GM18951 (cell line): Measurements from ENCODE around the gene PITPNC1.
"Not testable (repeated sequence)": the region's sequence is repeated elsewhere in the genome, so short reads cannot be mapped to it uniquely, and the experiment has no call there.

Experiments used
- POLR2A ChIP-seq: IDR thresholded peaks from 4 replicates; pipeline ENCODE4 v1.6.1; 2011; ENCODE audit warnings: mild to moderate bottlenecking; ENCODE audit not compliant: insufficient read length, insufficient read depth; ENCODE audit errors: extremely low read depth
- in situ Hi-C: fragments of 300-500 bp; cut with MboI; formaldehyde crosslinking; loops from one replicate; pipeline ENCODE4 v1.12.0; 2022; ENCODE audit warnings: low sequenced_read_pairs, mixed read lengths, inconsistent platforms; ENCODE audit not compliant: unreplicated experiment

PITPNC1 gene

GRCh38 chr17:67639555-67639954 is 262.5 kb downstream of the PITPNC1 start:
- in situ Hi-C loops, result no loop called here
- no peak for TF ChIP-seq POLR2A

GRCh38 chr17:67639979-67640378 is 262.9 kb downstream of the PITPNC1 start:
- in situ Hi-C loops, result no loop called here
- TF ChIP-seq POLR2A, result no peak

GRCh38 chr17:67642488-67642887 is 265.4 kb downstream of the PITPNC1 start:
- in situ Hi-C loops, result no loop called here
- TF ChIP-seq POLR2A, result no peak

- no peak for TF ChIP-seq POLR2A
- in situ Hi-C loops, result no loop called here
Observed at GRCh38 chr17:67644061-67644460, 267.0 kb downstream of the PITPNC1 start.

GRCh38 chr17:67645195-67645594 is 268.1 kb downstream of the PITPNC1 start:
- in situ Hi-C loops, result not testable (repeated sequence)

- TF ChIP-seq POLR2A, result no peak
- in situ Hi-C loops, result no loop called here
Observed at GRCh38 chr17:67646472-67646871, 269.4 kb downstream of the PITPNC1 start.

GRCh38 chr17:67647482-67647881 is 270.4 kb downstream of the PITPNC1 start:
- no peak for TF ChIP-seq POLR2A
- in situ Hi-C loops, result no loop called here

- in situ Hi-C loops, result no loop called here
Observed at GRCh38 chr17:67648032-67648905, 271.2 kb downstream of the PITPNC1 start.

GRCh38 chr17:67648906-67649295 is 271.8 kb downstream of the PITPNC1 start:
- in situ Hi-C loops, result not testable (repeated sequence)

More at GRCh38 chr17:67648032-67648905, 271.2 kb downstream of the PITPNC1 start:
- TF ChIP-seq POLR2A, result no peak

- in situ Hi-C loops, result no loop called here
- TF ChIP-seq POLR2A, result no peak
Observed at GRCh38 chr17:67649891-67650290, 272.8 kb downstream of the PITPNC1 start.

GRCh38 chr17:67651218-67651579 is 274.1 kb downstream of the PITPNC1 start:
- in situ Hi-C loops, result not testable (repeated sequence)

- in situ Hi-C loops, result no loop called here
- no peak for TF ChIP-seq POLR2A
Observed at GRCh38 chr17:67652433-67652832, 275.4 kb downstream of the PITPNC1 start.

GRCh38 chr17:67655478-67656148 is 278.5 kb downstream of the PITPNC1 start:
- TF ChIP-seq POLR2A, result no peak

GRCh38 chr17:67656494-67657203 is 279.6 kb downstream of the PITPNC1 start:
- in situ Hi-C loops, result no loop called here
- TF ChIP-seq POLR2A, result no peak

More at GRCh38 chr17:67655478-67656148, 278.5 kb downstream of the PITPNC1 start:
- in situ Hi-C loops, result no loop called here

GRCh38 chr17:67657596-67657995 is 280.5 kb downstream of the PITPNC1 start:
- no peak for TF ChIP-seq POLR2A
- in situ Hi-C loops, result no loop called here
